HepG2 (cell line): ENCODE measurements around the gene PTTG1. TPM values are rescaled to one million over a fixed set of nuclear protein-coding genes. Genes with fewer than 3 reads are reported as not detected.
A peak's percentile ranks its signal among the peaks of the same experiment; 100 is the strongest.

Experiments
- ATRX ChIP-seq: sonication (generic); formaldehyde crosslinking; IDR thresholded peaks from 2 replicates; pipeline ENCODE4 v1.4.0; 2020; ENCODE audit warnings: missing genetic modification reagents, borderline replicate concordance
- FOXA1 ChIP-seq, 2 experiments: fragments of 450-650 bp in 1 of 2; sonication (generic) in 1 of 2; formaldehyde crosslinking in 1 of 2; IDR thresholded peaks; 2 replicates each; pipeline versions ENCODE4 v1.4.0 to v1.6.1; 2016 to 2020; ENCODE audit warnings: missing genetic modification reagents in 1 of 2
- FOXJ3 ChIP-seq: sonication (generic); formaldehyde crosslinking; IDR thresholded peaks from 2 replicates; pipeline ENCODE4 v1.4.0; 2020; ENCODE audit warnings: missing genetic modification reagents, mild to moderate bottlenecking, borderline replicate concordance
- HOXA3 ChIP-seq: sonication (generic); formaldehyde crosslinking; IDR thresholded peaks from 2 replicates; pipeline ENCODE4 v1.5.0; 2020; ENCODE audit warnings: missing genetic modification reagents
- NFATC3 ChIP-seq: sonication (generic); formaldehyde crosslinking; IDR thresholded peaks from 2 replicates; pipeline ENCODE4 v1.5.1; 2020; ENCODE audit warnings: mild to moderate bottlenecking, missing genetic modification reagents
- NR3C1 ChIP-seq: sonication (generic); formaldehyde crosslinking; IDR thresholded peaks from 2 replicates; pipeline ENCODE4 v1.4.0; 2020; ENCODE audit warnings: missing genetic modification reagents
- PHB2 ChIP-seq: fragments of 450-650 bp; IDR thresholded peaks from 2 replicates; pipeline ENCODE4 v1.6.1; 2018; ENCODE audit not compliant: partially characterized antibody
- PHF8 ChIP-seq: sonication (generic); formaldehyde crosslinking; IDR thresholded peaks from 2 replicates; pipeline ENCODE4 v1.5.0; 2020; ENCODE audit warnings: missing genetic modification reagents
- RBM39 ChIP-seq: fragments of 200-400 bp; formaldehyde crosslinking; IDR thresholded peaks from one replicate; pipeline ENCODE4 v1.6.1; 2018; ENCODE audit warnings: antibody characterized with exemption, mild to moderate bottlenecking, low read depth, low read length; ENCODE audit not compliant: poor library complexity, severe bottlenecking
- RCOR2 ChIP-seq: IDR thresholded peaks from 2 replicates; pipeline ENCODE4 v1.6.1; 2016; ENCODE audit warnings: missing biosample characterization, missing genetic modification reagents
- SRSF1 ChIP-seq: fragments of 200-400 bp; formaldehyde crosslinking; optimal IDR thresholded peaks from 2 replicates; pipeline ENCODE3; 2017; ENCODE audit warnings: mild to moderate bottlenecking, low read depth, low read length, moderate library complexity
- ZBTB3 ChIP-seq: sonication (generic); formaldehyde crosslinking; IDR thresholded peaks from 2 replicates; pipeline ENCODE4 v1.4.0; 2020; ENCODE audit warnings: low read depth, mild to moderate bottlenecking, moderate library complexity, missing genetic modification reagents, borderline replicate concordance
- ZFX ChIP-seq: sonication (generic); formaldehyde crosslinking; IDR thresholded peaks from 2 replicates; pipeline ENCODE4 v1.4.0; 2020; ENCODE audit warnings: mild to moderate bottlenecking, low read depth, missing genetic modification reagents, moderate library complexity
- ZNF30 ChIP-seq: sonication (generic); formaldehyde crosslinking; IDR thresholded peaks from 2 replicates; pipeline ENCODE4 v1.5.0; 2020; ENCODE audit warnings: mild to moderate bottlenecking, missing genetic modification reagents
- ZNF331 ChIP-seq: sonication (generic); formaldehyde crosslinking; IDR thresholded peaks from 2 replicates; pipeline ENCODE4 v1.4.0; 2020; ENCODE audit warnings: missing genetic modification reagents
- ZNF350 ChIP-seq: sonication (generic); formaldehyde crosslinking; IDR thresholded peaks from 2 replicates; pipeline ENCODE4 v1.4.0; 2020; ENCODE audit warnings: mild to moderate bottlenecking, low read depth, missing genetic modification reagents, borderline replicate concordance
- ZSCAN22 ChIP-seq: sonication (generic); formaldehyde crosslinking; IDR thresholded peaks from 2 replicates; pipeline ENCODE4 v1.4.0; 2020; ENCODE audit warnings: mild to moderate bottlenecking, missing genetic modification reagents
- polyA plus RNA-seq, 8 experiments: library from polyadenylated mRNA; depleted of rRNA in 3 of 8; stranded (reverse) in 7 of 8; unstranded in 1 of 8; fragments of >200 nt; fragmentation: Illumina TruSeq in 4 of 8; extraction: Trizol in 4 of 8; gene quantifications; 2 replicates each; pipeline versions ENCODE4 v1.2.1 to v1.2.3, GENCODE V29; 2011 to 2016; ENCODE audit warnings: low read depth in 4 of 8, missing spikeins in 1 of 8, mixed read lengths in 1 of 8; ENCODE audit not compliant: insufficient read depth in 1 of 8
- total RNA-seq, 5 experiments: library from RNA; depleted of rRNA; stranded (reverse); fragments of >200 nt; fragmentation: Illumina TruSeq; extraction: Trizol; gene quantifications; 2 replicates each; pipeline ENCODE4 v1.2.3, GENCODE V29; 2016; ENCODE audit warnings: low read depth in 1 of 5
- TF ChIP-seq, protein P1 (sequence below): sonication (generic); formaldehyde crosslinking; IDR thresholded peaks from 2 replicates; pipeline ENCODE4 v1.4.0; 2020; ENCODE audit warnings: missing genetic modification reagents
- TF ChIP-seq, protein P2 (sequence below): sonication (generic); formaldehyde crosslinking; IDR thresholded peaks from 2 replicates; pipeline ENCODE4 v1.4.0; 2020; ENCODE audit warnings: missing genetic modification reagents
- TF ChIP-seq, protein P3 (sequence below): IDR thresholded peaks from 2 replicates; pipeline ENCODE4 v1.6.1; 2016; ENCODE audit warnings: missing biosample characterization, missing genetic modification reagents, low read depth
- TF ChIP-seq, protein P4 (sequence below): sonication (generic); formaldehyde crosslinking; IDR thresholded peaks from 2 replicates; pipeline ENCODE4 v1.5.1; 2020; ENCODE audit warnings: missing genetic modification reagents, mild to moderate bottlenecking, borderline replicate concordance
- TF ChIP-seq, protein P5 (sequence below): IDR thresholded peaks from 2 replicates; pipeline ENCODE4 v1.6.1; 2016; ENCODE audit warnings: low read depth, borderline replicate concordance

PTTG1 gene
- total and polyA plus RNA-seq, 2 of the 13 experiments (the other 11 are each of a cell fraction or from before 2014, with no cell fraction given), result 102 to 161 TPM

DNA sequence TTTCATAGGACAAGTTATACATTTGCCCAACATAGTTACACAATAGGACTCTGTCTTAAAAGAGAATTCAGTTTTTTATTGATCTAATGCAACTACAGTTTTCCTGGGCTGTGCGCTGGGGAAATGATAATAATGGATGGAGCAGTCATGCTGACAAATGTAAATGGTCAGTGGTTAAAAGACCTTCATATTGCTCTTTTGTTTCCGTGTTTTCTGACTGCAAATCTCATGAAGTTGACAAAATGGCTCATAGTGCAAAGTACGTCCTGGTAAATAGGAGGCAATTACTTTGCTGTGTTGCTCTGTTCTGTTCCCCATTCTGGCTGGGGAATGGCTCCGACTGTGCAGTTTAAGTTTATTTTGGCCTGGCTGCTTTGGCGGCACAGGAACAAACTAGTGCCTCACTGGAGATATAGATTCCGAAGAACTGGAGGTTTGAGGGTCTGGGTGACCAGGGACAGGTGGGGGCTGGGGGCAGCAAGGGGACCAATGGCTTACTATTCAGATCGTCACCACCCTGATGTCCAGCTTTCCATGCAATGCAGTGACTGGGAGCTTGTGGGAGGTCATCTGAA is 54.3 kb downstream of the PTTG1 start (continued):
- TF ChIP-seq, protein P1, sequence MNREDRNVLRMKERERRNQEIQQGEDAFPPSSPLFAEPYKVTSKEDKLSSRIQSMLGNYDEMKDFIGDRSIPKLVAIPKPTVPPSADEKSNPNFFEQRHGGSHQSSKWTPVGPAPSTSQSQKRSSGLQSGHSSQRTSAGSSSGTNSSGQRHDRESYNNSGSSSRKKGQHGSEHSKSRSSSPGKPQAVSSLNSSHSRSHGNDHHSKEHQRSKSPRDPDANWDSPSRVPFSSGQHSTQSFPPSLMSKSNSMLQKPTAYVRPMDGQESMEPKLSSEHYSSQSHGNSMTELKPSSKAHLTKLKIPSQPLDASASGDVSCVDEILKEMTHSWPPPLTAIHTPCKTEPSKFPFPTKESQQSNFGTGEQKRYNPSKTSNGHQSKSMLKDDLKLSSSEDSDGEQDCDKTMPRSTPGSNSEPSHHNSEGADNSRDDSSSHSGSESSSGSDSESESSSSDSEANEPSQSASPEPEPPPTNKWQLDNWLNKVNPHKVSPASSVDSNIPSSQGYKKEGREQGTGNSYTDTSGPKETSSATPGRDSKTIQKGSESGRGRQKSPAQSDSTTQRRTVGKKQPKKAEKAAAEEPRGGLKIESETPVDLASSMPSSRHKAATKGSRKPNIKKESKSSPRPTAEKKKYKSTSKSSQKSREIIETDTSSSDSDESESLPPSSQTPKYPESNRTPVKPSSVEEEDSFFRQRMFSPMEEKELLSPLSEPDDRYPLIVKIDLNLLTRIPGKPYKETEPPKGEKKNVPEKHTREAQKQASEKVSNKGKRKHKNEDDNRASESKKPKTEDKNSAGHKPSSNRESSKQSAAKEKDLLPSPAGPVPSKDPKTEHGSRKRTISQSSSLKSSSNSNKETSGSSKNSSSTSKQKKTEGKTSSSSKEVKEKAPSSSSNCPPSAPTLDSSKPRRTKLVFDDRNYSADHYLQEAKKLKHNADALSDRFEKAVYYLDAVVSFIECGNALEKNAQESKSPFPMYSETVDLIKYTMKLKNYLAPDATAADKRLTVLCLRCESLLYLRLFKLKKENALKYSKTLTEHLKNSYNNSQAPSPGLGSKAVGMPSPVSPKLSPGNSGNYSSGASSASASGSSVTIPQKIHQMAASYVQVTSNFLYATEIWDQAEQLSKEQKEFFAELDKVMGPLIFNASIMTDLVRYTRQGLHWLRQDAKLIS (CRISPR knock-in tag), result peak; percentile 28; the same call in 1 of the 2 replicates
- TF ChIP-seq, protein P2, sequence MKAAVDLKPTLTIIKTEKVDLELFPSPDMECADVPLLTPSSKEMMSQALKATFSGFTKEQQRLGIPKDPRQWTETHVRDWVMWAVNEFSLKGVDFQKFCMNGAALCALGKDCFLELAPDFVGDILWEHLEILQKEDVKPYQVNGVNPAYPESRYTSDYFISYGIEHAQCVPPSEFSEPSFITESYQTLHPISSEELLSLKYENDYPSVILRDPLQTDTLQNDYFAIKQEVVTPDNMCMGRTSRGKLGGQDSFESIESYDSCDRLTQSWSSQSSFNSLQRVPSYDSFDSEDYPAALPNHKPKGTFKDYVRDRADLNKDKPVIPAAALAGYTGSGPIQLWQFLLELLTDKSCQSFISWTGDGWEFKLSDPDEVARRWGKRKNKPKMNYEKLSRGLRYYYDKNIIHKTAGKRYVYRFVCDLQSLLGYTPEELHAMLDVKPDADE (CRISPR knock-in tag), result no peak
- TF ChIP-seq ZSCAN22 (CRISPR knock-in tag), result no peak
- TF ChIP-seq ZFX (CRISPR knock-in tag), result peak; percentile 75
- no peak for TF ChIP-seq ZNF30 (CRISPR knock-in tag)
- 0 out of 2 replicates have a peak, but pooled peaks have one; percentile 42 for TF ChIP-seq RCOR2 (CRISPR knock-in tag)
- TF ChIP-seq, protein P3, sequence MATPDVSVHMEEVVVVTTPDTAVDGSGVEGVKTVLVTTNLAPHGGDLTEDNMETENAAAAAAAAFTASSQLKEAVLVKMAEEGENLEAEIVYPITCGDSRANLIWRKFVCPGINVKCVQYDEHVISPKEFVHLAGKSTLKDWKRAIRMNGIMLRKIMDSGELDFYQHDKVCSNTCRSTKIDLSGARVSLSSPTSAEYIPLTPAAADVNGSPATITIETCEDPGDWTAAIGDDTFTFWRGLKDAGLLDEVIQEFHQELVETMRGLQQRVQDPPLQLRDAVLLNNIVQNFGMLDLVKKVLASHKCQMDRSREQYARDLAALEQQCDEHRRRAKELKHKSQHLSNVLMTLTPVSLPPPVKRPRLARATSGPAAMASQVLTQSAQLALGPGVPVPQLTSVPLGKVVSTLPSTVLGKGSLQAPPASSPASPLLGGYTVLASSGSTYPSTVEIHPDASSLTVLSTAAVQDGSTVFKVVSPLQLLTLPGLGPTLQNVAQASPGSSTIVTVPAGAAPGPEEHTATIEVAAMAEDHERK (CRISPR knock-in tag), result no peak
- peak; percentile 97 for TF ChIP-seq FOXJ3 (CRISPR knock-in tag)
- no peak for TF ChIP-seq RBM39
- TF ChIP-seq, protein P4, sequence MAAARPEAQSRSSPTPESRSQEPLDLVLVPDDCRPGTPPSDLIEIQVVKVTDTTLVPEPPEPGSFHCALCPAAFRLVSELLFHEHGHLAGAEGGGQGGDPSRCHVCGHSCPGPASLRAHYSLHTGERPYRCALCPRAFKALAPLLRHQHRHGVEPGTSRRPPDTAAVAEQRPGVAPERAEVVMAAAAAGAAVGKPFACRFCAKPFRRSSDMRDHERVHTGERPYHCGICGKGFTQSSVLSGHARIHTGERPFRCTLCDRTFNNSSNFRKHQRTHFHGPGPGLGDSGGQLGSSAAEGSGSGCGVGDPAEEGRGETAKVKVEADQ (CRISPR knock-in tag), result no peak
- peak; percentile 92; the same call in 1 of the 2 replicates for TF ChIP-seq ZNF331 (CRISPR knock-in tag)
- no peak for TF ChIP-seq ZBTB3
- TF ChIP-seq ZNF350, result no peak; the same call in 1 of the 2 replicates
- TF ChIP-seq NFATC3, result 0 out of 2 replicates have a peak, but pooled peaks have one; percentile 35
- no peak for TF ChIP-seq NR3C1 (CRISPR knock-in tag)
- no peak for TF ChIP-seq ATRX (CRISPR knock-in tag)
- peak; percentile 37 for TF ChIP-seq PHF8 (CRISPR knock-in tag)
- TF ChIP-seq, protein P5, sequence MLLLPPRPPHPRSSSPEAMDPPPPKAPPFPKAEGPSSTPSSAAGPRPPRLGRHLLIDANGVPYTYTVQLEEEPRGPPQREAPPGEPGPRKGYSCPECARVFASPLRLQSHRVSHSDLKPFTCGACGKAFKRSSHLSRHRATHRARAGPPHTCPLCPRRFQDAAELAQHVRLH (CRISPR knock-in tag), result peak; percentile 26; the same call in 1 of the 2 replicates
- peak; percentile 84 for TF ChIP-seq HOXA3 (CRISPR knock-in tag)
- TF ChIP-seq SRSF1, result no peak
- TF ChIP-seq PHB2, result no peak
- TF ChIP-seq FOXA1 (IDR thresholded peaks at IDR 0.05), result peak; percentile 80
- TF ChIP-seq FOXA1 (CRISPR knock-in tag; IDR thresholded peaks at IDR 0.05), result peak; percentile 94
